HG03045 (cell line): ENCODE measurements around the gene RAC3.

Experiments used
- ATAC-seq: cut with Tn5 transposase; IDR thresholded peaks from one replicate; pipeline ENCODE4 v1.9.1; 2021; ENCODE audit warnings: mild to moderate bottlenecking, moderate library complexity; ENCODE audit not compliant: unreplicated experiment

RAC3 gene

DNA sequence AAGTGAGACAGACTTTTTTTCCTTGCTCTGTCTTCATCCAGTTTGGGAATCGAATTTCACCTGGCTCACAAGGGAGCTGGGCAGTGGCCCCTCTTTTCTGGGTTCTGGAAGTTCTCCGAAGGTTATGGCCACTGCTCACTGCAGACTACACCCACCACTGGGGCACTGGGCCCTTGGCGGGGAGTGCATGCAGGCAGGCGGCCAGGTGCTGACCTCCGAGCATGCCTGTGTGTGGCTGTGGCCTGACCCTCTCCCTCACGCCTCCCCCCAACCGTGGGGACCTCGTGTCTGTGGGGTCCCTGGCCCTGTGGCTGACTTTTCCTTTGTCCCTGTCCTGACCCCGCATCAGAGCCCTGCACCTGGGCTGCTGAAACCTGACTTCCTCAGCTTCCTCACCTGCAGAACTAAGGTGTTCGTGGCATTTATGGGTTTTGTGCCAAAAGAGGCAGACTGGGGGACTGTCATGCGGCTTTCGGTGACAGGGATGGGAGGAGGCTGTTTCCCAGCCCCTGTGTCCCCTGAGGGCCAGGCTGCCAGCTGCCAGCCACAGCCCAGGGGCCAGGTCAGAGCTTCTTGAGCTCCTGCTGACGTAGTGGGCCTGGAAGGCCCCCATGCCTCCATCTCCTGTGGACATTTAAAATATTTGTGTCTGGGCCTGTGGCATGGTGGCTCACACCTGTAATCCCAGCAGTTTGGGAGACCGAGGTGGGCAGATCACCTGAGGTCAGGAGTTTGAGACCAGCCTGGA lies 32.6 kb upstream of the RAC3 start:
- ATAC-seq: no peak

DNA sequence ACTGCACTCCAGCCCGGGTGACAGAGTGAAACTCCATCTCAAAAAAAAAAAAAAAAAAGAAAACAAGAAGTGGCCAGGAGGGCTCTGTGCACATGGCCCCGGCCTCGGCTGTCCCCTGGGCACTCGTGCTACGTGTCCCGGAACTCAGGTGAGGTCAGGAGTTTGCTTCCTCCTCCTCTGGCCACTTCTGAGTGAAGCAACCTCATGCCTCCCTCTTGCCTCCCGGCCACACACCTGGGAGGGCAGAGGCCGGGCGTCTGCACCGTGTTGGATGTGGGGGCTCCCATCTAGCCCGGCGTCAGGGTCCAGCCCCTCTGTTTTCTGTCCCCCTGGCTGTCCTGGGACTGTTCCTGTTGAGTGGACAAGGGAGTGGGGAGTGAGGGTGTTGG lies 31.9 kb upstream of the RAC3 start:
- ATAC-seq: no peak

- no peak for ATAC-seq
These were observed 31.3 kb upstream of the RAC3 start for GRCh38 chr17:81999976-82000802.

DNA sequence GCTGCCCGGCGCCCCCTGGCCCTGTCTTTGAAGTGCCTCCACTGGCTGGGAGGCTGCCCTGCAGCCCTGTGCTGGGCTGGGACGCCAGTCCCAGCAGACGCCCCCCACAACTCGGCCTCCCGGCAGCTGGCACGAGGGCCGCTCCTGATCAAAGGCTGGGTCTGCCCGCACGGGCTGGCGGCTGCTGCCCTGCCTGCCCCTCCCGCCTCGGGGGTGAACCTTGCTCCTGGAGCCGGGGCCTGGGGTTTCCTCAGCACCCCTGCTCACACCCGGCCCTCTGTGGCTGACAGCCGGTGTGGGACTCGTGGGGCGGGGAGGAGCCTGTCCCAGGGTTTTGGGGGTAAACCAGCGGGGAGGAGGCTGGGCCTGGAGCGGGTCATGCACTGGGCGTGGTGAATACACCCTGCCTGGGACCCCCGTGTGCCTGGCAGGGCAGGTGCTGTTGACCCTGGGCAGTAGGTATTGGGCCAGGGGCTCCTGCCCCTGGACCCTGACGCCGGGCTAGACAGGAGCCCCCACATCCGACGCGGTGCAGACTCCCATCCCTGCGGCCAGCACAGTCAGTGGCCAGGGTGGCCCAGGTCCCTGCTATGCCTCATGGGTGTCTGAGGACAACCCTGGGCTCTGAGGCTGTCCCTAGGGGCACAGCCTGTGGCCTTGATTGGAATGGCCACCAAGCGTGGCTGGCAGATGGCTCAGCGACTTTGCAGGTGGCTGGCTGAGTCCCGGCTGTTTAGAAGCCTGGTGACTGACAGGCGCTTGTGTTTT lies 30.5 kb upstream of the RAC3 start:
- no peak for ATAC-seq

DNA sequence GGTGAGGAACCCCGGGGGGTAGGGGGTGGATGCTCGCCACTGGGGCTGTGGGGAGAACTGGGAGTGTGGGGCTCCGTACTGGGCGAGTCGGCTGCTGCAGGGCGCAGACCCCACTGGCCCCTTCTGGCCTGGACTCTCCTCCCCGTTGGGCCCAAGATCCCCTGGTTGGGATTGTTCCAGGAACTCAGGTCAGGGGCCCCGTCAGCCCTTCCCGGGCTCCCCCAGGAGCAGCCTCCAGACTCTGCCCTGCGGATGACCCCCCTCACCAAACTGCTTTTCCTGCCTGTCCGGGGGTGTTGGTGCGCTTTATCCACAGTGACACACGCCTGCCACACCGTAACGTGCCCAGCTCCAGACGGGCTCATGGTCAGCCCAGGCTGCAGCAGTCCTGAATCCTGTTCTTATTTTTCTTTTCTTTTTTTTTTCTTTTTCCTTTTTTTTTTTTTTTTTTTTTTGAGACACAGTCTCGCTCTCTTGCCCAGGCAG lies 29.9 kb upstream of the RAC3 start:
- ATAC-seq: no peak

DNA sequence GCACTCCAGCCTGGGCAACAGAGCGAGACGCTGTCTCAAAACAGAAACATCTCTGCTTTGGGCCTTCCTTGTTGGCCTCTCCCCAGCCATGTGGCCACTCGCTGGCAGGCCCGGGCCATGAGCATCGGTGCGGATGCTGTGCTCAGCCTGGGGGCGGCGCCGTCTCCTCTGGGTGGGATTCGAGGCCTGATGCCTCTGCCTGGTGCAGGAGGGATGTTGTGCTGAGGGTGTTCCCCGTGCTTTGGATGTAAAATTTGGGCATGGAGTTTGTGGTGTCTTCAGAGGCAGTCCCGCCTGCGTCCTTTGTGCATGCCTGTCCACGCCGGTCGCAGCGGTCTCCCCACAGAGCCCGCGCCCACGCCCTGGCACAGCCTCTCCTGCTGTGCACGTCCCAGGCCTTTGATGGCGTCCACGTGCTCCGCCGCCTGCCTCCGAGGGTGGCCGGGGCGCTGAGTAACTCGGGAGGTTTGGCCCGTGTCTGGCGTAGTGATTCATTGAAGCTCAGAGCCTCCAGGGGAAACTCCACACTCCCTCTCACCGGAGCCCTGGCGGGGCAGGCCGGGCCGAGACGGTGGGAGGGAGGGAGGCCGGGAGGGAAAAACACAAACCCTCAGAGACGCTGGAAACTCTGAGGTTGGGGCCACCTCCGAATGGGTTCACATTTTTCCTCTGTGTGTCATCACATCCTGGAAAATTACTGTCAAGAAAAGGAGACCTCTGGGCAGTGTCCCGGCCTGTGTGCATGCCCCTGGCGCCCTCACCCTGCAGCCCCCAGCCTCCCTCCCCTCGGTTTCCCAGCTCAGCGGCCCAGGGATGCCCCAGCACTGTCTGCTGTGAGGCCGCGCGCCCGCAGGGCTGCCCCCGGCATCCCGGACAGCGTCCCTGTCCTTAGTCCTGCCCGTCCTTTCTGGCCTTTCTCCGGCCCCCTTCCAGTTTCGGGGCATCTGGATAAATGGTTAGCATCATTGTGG lies 27.8 kb upstream of the RAC3 start:
- ATAC-seq: no peak

DNA sequence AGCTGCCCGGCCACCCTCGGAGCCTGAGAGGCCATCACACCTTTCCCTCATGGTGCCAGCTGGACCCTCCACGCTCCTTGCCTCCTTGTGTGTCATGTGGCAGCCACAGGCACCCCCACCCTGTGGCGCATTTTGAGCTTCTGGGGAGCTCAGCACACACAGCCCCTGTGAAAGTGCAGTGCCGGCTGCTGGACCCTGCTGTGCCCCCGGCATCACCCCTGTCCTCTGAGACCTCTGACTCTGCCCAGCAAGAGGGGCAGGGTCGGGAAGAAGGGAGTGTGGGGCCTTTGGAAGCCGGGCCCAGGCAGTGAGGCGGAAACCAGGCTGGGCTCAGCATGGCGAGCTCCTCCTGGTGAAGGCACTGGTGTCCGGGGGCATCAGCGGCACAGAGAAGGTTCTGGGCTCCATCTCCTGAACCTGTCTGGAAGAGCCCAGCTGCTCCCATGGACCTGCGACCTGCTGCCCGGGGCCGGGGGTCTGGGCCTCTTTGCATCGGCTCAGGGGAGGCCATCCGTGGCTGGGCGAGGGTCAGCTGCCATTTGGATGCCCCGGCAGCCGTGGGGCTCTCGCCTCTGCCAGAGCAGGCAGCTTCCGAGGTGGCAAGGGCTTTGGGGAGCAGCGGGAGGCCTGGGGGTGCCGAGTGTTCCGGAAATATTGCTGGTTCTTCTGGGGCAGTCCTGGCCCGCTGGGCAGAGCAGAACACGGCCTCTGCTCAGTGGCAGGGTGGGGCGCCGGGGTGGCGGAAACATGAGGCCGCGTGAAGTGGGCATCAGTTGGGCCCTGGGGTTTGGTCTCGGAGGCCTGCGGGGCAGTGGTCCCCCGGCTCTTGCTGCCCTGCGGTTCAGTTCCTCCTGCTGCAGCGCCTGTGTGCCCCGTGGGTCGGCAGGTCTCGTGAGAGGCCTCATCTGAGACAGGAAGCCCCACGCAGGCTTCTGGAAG lies 26.7 kb upstream of the RAC3 start:
- no peak for ATAC-seq

DNA sequence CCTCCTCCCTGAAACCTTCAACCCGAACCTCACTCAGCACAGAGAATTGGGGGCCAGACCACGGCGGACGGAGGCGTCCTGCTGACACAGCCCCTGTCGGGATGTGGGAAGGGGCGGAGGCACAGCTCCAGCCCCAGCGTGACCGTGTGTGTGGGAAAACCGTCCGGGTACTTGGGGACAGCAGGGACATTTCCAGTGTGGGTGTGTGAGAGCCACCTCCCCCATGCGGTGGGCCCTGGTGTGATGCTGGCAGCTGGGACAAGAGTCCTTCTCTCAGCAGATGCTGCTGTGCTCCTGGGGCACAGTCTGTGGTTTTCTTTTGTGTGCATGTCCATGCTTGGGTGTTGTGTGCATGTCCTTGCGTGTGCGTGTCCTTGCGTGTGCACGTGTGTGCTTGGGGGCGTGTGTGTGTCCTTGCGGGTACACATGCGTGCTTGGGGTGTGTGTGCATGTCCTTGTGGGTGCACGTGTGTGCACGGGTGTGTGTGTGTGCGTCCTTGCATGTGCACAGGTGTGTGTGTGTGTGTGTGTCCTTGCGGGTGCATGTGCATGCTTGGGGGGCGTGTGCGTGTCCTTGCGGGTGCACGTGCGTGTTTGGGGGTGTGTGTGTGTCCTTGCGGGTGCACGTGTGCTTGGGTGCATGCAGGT lies 25.7 kb upstream of the RAC3 start:
- ATAC-seq: no peak

DNA sequence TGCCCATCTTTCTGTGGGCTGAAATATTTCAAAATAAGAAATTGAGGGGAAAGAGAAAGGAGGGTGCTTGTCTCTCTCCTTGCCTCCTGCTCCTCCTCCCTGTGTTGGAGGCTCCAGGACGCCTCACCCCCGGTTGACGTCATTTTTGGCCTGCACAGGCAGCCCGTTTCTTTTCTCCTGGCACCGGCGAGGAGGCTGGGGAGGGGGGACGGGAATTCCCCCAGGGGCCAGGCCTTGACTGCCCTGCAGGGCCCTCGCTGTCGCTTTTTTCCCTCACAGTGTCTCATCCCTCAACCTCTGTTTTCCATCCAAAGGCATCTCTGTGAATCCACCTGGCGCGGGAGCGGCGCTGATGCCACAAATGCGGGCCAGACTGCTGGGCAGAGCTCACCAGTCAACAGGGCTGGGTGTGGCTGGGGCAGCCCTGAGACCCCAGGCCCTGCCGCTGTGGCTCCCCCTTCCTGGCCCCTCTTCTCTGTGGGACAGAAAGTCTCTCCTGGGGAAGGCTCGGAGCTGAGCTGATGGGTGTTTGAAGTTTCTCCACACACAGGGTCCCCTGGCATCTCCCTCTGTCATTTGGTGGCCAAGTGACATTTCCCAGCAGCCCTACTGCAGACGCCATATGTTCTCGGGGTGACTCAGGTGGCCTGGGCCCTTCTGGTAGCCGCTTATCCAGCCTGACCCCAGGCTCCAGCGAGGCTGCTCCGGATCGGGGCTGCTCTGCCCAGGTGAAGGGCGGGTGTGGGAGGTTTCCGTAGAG lies 24.8 kb upstream of the RAC3 start:
- no peak for ATAC-seq

- ATAC-seq: no peak
These were observed 24.3 kb upstream of the RAC3 start for GRCh38 chr17:82007228-82007494.

DNA sequence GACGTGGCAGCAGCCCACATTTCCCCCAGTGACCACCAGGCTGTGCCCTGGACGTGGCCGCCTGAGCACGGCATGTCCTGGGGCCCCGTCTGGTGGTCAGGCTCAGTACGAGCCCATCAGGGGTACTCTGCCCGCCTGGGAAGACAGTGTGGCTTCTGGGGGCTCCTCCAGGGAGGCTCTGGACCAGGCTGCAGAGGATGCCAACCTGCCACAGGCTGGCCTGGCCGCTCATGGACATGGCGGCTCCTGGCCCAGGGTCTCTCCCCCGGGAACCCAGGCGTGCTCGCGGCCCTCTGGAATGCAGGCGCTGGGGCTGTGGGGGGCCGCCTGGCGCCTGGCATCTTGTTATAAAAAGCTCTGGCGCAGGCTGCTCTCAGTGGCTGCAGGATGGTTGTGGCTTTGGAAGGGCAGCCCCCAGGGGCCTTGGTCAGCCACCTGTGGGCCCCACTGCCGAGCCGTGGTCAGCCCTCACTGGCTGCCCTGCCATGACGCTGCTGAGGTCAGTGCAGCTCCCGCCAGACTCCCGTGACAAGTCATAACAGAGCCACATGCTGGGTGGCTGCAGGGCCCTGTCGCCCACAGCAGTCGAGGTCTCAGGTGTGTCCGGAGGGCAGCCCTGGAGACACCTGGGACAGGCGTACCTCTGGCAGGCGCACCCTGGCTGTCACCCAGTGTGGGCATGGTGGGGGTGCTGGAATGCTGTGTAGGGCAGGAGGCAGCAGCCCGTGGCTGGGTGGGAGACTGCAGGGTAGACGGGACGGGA lies 23.8 kb upstream of the RAC3 start:
- no peak for ATAC-seq

- ATAC-seq: no peak
These were observed 23.1 kb upstream of the RAC3 start for GRCh38 chr17:82008258-82008940.

- ATAC-seq: no peak
These were observed 22.5 kb upstream of the RAC3 start for GRCh38 chr17:82008941-82009405.

DNA sequence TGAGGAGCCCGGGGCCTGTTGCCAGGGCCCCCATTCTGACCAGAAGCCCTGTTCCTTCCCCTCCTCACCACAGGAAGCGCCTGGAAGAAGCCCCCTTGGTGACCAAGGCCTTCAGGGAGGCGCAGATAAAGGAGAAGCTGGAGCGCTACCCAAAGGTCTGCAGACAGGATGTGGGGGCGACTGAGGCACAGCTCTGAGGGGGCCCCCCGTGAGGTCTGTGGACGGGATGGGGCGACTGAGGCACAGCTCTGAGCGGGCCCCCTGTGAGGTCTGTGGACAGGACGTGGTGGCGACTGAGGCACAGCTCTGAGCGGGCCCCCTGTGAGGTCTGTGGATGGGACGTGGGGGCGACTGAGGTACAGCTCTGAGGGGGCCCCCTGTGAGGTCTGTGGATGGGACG lies 22.1 kb upstream of the RAC3 start:
- no peak for ATAC-seq

- ATAC-seq: no peak
These were observed 20.6 kb upstream of the RAC3 start for GRCh38 chr17:82010575-82011525.
